HG03196 (cell line): Measurements from ENCODE around the gene HOMEZ.
"Not testable (repeated sequence)": the region's sequence is repeated elsewhere in the genome, so short reads cannot be mapped to it uniquely, and the experiment has no call there.

Source experiments
- ATAC-seq: cut with Tn5 transposase; IDR thresholded peaks from one replicate; pipeline ENCODE4 v1.9.1; 2021; ENCODE audit not compliant: unreplicated experiment

HOMEZ gene

GRCh38 chr14:23228812-23229211, 57.1 kb downstream of the HOMEZ start:
- ATAC-seq = no peak

DNA sequence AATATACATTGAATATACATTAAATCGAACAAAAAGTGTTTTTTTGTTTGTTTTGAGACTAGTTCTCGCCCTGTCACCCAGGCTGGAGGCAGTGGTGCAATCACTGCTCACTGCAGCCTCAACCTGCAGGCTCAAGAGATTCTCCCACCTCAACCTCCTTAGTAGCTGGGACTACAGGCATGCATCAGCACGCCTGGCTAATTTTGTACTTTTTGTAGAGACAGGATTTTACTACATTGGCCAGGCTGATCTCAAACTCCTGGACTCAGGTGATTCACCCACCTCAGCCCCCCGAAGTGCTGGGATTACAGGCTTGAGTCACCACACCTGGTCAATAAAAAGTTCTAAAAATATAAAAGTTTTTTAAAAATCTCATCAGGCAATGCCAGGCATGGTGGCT, 58.4 kb downstream of the HOMEZ start:
- no peak for ATAC-seq

DNA sequence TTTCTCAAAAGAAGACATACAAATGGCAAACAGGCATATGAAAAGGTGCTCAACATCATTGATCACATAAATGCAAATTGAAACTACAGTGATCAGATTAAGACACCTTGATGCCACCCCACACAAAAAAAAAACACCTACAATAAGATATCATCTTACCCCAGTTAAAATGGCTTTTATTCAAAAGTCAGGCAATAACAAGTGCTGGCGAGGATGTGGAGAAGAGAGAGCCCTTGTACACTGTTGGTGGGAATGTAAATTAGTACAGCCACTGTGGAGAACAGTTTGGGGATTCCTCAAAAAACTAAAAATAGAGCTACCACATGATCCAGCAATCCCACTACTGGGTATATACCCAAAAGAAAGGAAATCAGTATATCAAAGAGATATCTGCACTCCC, 61.0 kb downstream of the HOMEZ start:
- not testable (repeated sequence) for ATAC-seq
